AG09319 (cell line): ENCODE measurements around the gene MYO15B.

Source experiments
- DNase-seq: peaks from one replicate; pipeline ENCODE4 v3.0.0-alpha.2; 2010; ENCODE audit warnings: low read depth; ENCODE audit errors: extremely low read depth
- CTCF ChIP-seq: IDR thresholded peaks from 2 replicates; pipeline ENCODE4 v1.5.1; 2011; ENCODE audit warnings: low read depth, mild to moderate bottlenecking, inconsistent platforms, low read length, moderate library complexity

Gene MYO15B

GRCh38 chr17:75611851-75612429 is 24.3 kb downstream of the MYO15B start:
- no peak for TF ChIP-seq CTCF
- no peak for DNase-seq

- no peak for TF ChIP-seq CTCF
- DNase-seq: no peak
Measured at GRCh38 chr17:75612906-75613626, 25.5 kb downstream of the MYO15B start.

GRCh38 chr17:75614006-75614405 is 26.4 kb downstream of the MYO15B start:
- DNase-seq: no peak
- no peak; the same call in 1 of the 2 replicates for TF ChIP-seq CTCF

- TF ChIP-seq CTCF: no peak
- DNase-seq: no peak
Measured at GRCh38 chr17:75614556-75615270, 27.1 kb downstream of the MYO15B start.

- no peak for DNase-seq
- TF ChIP-seq CTCF: no peak
Measured at GRCh38 chr17:75615301-75615700, 27.7 kb downstream of the MYO15B start.

- no peak for DNase-seq
- TF ChIP-seq CTCF: no peak
Measured at GRCh38 chr17:75616521-75617122, 29.0 kb downstream of the MYO15B start.

GRCh38 chr17:75617218-75617617 is 29.6 kb downstream of the MYO15B start:
- DNase-seq: no peak
- no peak for TF ChIP-seq CTCF
